Activated CD4-positive, alpha-beta T cell treated with anti-CD3 and anti-CD28 coated beads, Interleukin-2, amount 50 U/mL, for 4 hours (primary cell): ENCODE measurements around the gene SBNO1.
"Not testable (repeated sequence)": the region's sequence is repeated elsewhere in the genome, so short reads cannot be mapped to it uniquely, and the experiment has no call there.

Experiments used
- DNase-seq, 2 experiments: peaks; one replicate each; pipeline ENCODE4 v3.0.0-alpha.2; 2020

Gene SBNO1

GRCh38 chr12:123388177-123388950 is 23.7 kb upstream of the SBNO1 start:
- DNase-seq = peak; percentile 57 to 65

GRCh38 chr12:123387508-123388176 is 23.0 kb upstream of the SBNO1 start:
- no peak for DNase-seq

GRCh38 chr12:123385536-123385935 is 20.9 kb upstream of the SBNO1 start:
- not testable (repeated sequence) for DNase-seq

GRCh38 chr12:123384994-123385376 is 20.3 kb upstream of the SBNO1 start:
- DNase-seq = no peak

GRCh38 chr12:123384318-123384993 is 19.8 kb upstream of the SBNO1 start:
- DNase-seq = peak in 1 of 2 experiments; percentile 10

GRCh38 chr12:123382684-123383083 is 18.0 kb upstream of the SBNO1 start:
- DNase-seq = no peak

- DNase-seq = no peak
These were observed 14.7 kb upstream of the SBNO1 start for GRCh38 chr12:123379391-123379790.

- not testable (repeated sequence) for DNase-seq
These were observed 7.8 kb upstream of the SBNO1 start for GRCh38 chr12:123372415-123372814.

GRCh38 chr12:123371667-123372368 is 7.2 kb upstream of the SBNO1 start:
- DNase-seq = not testable (repeated sequence)

- no peak for DNase-seq
These were observed 4.6 kb upstream of the SBNO1 start for GRCh38 chr12:123369229-123369628.

GRCh38 chr12:123368431-123368830 is 3.8 kb upstream of the SBNO1 start:
- not testable (repeated sequence) for DNase-seq

- DNase-seq = no peak
These were observed 2.9 kb upstream of the SBNO1 start for GRCh38 chr12:123367511-123367910.

- DNase-seq = peak; percentile 95 to 97
These were observed 624 bp upstream of the SBNO1 start for GRCh38 chr12:123365025-123365917.

GRCh38 chr12:123363740-123364531 is 711 bp downstream of the SBNO1 start:
- peak; percentile 9 for DNase-seq

- no peak for DNase-seq
These were observed 1.3 kb downstream of the SBNO1 start for GRCh38 chr12:123363390-123363739.

- no peak for DNase-seq
These were observed 6.6 kb downstream of the SBNO1 start for GRCh38 chr12:123358035-123358434.

- no peak for DNase-seq
These were observed 8.4 kb downstream of the SBNO1 start for GRCh38 chr12:123356159-123356670.

GRCh38 chr12:123354600-123354999 is 10.0 kb downstream of the SBNO1 start:
- no peak for DNase-seq

- DNase-seq = no peak
These were observed 13.3 kb downstream of the SBNO1 start for GRCh38 chr12:123351349-123351748.

GRCh38 chr12:123346946-123347345 is 17.7 kb downstream of the SBNO1 start:
- no peak for DNase-seq

- no peak for DNase-seq
These were observed 20.6 kb downstream of the SBNO1 start for GRCh38 chr12:123344086-123344485.
